Measurements from ENCODE around the gene SPOUT1. TPM values are rescaled to one million over a fixed set of nuclear protein-coding genes. Genes with fewer than 3 reads are reported as not detected.
"Not testable (repeated sequence)": the region's sequence is repeated elsewhere in the genome, so short reads cannot be mapped to it uniquely, and the experiment has no call there.

Gene SPOUT1
- total RNA-seq, 2 donors from 2014 or later, result 23.3 to 24.8 TPM

- DNase-seq (ENCODE audit: low spot score), result no peak
- intact Hi-C loops (cut with DNase I), result no loop called here
These were observed 9.6 kb downstream of the SPOUT1 start for GRCh38 chr9:128819716-128820664.

- intact Hi-C loops (cut with DNase I), result no loop called here
These were observed 10.5 kb downstream of the SPOUT1 start for GRCh38 chr9:128818839-128819715.

GRCh38 chr9:128818099-128818838 is 11.3 kb downstream of the SPOUT1 start, which contains the start of gene ENDOG:
ENDOG (plus strand) TSS chr9:128818500; CDS start chr9:128818685, 185 bp downstream.
- DNase-seq (ENCODE audit: low spot score), result peak; percentile 99
- intact Hi-C loops (cut with DNase I), result no loop called here

More at GRCh38 chr9:128818839-128819715, 10.5 kb downstream of the SPOUT1 start:
- DNase-seq (ENCODE audit: low spot score), result peak; percentile 87

- intact Hi-C loops (cut with DNase I), result no loop called here
- no peak for DNase-seq (ENCODE audit: low spot score)
These were observed 18.7 kb downstream of the SPOUT1 start for GRCh38 chr9:128810873-128811272.

- DNase-seq (ENCODE audit: low spot score), result no peak
- intact Hi-C loops (cut with DNase I), result no loop called here
These were observed 19.8 kb downstream of the SPOUT1 start for GRCh38 chr9:128809831-128810230.

- no peak for DNase-seq (ENCODE audit: low spot score)
- intact Hi-C loops (cut with DNase I), result no loop called here
These were observed 20.5 kb downstream of the SPOUT1 start for GRCh38 chr9:128809036-128809599.

GRCh38 chr9:128808543-128808942 is 21.1 kb downstream of the SPOUT1 start:
- intact Hi-C loops (cut with DNase I), result no loop called here

GRCh38 chr9:128807827-128808226 is 21.8 kb downstream of the SPOUT1 start:
- no peak for DNase-seq (ENCODE audit: low spot score)
- intact Hi-C loops (cut with DNase I), result no loop called here

More at GRCh38 chr9:128808543-128808942, 21.1 kb downstream of the SPOUT1 start:
- DNase-seq (ENCODE audit: low spot score), result no peak

GRCh38 chr9:128805661-128806060 is 23.9 kb downstream of the SPOUT1 start:
- intact Hi-C loops (cut with DNase I), result no loop called here
- DNase-seq (ENCODE audit: low spot score), result no peak

- intact Hi-C loops (cut with DNase I), result no loop called here
- no peak for DNase-seq (ENCODE audit: low spot score)
These were observed 27.1 kb downstream of the SPOUT1 start for GRCh38 chr9:128802482-128802881.

- intact Hi-C loops (cut with DNase I), result no loop called here
- DNase-seq (ENCODE audit: low spot score), result no peak
These were observed 29.5 kb downstream of the SPOUT1 start for GRCh38 chr9:128800061-128800460.

GRCh38 chr9:128798896-128799295 is 30.7 kb downstream of the SPOUT1 start:
- intact Hi-C loops (cut with DNase I), result no loop called here
- no peak for DNase-seq (ENCODE audit: low spot score)

GRCh38 chr9:128794961-128795360 is 34.6 kb downstream of the SPOUT1 start:
- DNase-seq (ENCODE audit: low spot score); intact Hi-C loops (cut with DNase I): not testable (repeated sequence)

GRCh38 chr9:128792978-128793686 is 36.5 kb downstream of the SPOUT1 start:
- intact Hi-C loops (cut with DNase I), result no loop called here
- DNase-seq (ENCODE audit: low spot score), result no peak

- intact Hi-C loops (cut with DNase I), result no loop called here
- DNase-seq (ENCODE audit: low spot score), result no peak
These were observed 37.5 kb downstream of the SPOUT1 start for GRCh38 chr9:128792134-128792533.

- intact Hi-C loops (cut with DNase I), result no loop called here
- no peak for DNase-seq (ENCODE audit: low spot score)
These were observed 39.1 kb downstream of the SPOUT1 start for GRCh38 chr9:128790536-128790935.

GRCh38 chr9:128788445-128788844 is 41.1 kb downstream of the SPOUT1 start:
- DNase-seq (ENCODE audit: low spot score), result no peak
- intact Hi-C loops (cut with DNase I), result no loop called here

- intact Hi-C loops (cut with DNase I), result no loop called here
- no peak for DNase-seq (ENCODE audit: low spot score)
These were observed 41.9 kb downstream of the SPOUT1 start for GRCh38 chr9:128787659-128788058.
